Measurements from ENCODE around the gene THSD4. TPM values are rescaled to one million over a fixed set of nuclear protein-coding genes. Genes with fewer than 3 reads are reported as not detected.
A peak's percentile ranks its signal among the peaks of the same experiment; 100 is the strongest.

THSD4 gene
- 10 to 100 TPM; 27.2 to 96.3 (median 39.5) TPM for polyA plus RNA-seq (ENCODE audit: insufficient read length in 4 of 4)

DNA sequence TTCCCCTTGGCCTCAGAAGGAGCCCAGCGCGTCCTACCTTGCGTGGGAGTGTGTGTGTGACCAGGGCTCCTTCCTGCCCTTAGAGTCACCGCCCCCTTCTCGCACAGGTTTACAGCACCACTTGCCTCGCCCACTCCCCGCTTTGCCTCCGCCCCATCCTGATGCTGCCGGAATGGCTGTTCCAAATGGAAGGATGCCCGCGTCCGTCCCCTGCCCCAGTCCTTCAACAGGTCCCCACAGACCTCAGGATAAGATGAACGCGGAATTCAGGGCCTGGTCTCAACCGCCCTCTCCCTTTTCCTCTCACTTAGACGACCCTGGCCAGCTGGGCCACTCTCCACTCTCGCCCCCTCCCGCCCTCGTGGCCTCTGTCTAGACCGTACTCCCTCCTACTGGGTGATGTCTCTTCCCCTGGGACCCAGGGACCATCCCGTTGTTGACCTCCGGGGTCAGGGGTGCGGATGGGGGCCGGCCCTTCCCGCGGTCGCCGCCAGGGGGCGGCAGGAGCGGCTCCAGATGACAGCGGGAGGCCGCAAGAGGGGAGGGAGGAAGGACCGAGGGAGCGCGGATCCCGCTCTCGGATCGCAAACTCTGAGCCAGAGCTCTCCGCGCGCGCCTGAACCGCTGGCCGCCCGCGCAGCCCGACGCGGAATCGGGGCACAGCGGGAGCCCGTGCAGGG lies at the start of gene THSD4:
TSS of gene THSD4 (plus strand) at position 585 of the 680 bp plus-strand sequence.
- DNase-seq (ENCODE audit: low read depth in 4 of 4, low spot score in 3 of 4), result peak in 1 of 4 donors; percentile 51

DNA sequence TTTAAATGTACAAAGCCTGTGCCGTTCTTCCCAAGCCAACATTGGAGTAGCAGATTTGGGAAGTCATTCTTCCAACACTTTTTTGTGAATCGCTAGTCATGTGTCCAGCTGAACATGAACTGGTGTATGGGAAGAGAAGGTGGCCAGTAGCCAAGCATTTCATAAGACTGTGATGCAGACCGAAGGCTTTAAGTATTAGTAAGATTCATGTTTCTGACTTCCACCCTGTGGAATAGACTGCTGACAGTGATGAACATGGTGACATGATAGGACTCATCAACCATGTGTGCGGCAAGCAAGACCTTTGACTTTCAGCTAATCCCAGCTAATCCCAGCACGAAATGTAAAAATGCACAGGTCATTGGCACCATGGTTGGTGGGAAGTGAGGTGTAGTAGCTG lies 48.3 kb upstream of the THSD4 start:
- no peak for DNase-seq (ENCODE audit: low read depth in 4 of 4, low spot score in 3 of 4)

DNA sequence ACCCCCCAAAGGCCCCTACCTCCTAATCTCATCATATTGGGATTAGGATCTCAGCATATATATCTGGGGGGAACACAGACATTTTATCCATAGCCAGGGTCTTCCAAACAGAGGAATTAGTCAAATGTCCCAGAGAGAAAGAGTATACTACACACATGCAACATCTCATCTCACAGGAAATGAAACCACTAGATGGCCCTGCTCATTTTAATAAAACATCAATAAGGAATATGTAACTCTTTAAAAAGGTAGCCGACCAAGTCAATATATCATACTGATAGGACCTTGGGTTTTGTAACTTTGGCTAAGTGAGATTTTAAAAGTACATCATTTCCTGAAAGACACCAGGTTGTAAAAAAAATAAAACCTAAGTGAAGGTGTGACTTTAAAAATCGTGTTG lies 45.6 kb upstream of the THSD4 start:
- no peak for DNase-seq (ENCODE audit: low read depth in 4 of 4, low spot score in 3 of 4)

DNA sequence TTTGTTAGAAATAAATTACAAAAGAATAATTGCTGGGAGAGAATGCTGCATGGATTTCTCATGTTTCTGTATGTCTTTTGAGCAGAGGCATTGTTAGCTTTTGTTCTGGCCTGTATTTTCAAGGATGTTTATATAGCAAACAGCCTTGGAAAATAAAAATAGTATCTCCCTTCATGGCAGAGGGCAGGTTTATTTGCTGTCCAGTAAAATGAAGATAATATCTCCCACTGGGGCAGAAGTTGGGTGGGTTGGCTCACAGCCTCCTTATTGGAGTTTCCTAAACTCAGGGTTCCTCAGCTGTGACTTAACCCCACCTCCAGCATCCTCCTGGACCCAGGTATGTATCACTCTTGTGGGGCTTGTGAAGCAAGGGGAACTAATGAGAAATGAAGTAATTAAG lies 43.7 kb upstream of the THSD4 start:
- DNase-seq (ENCODE audit: low read depth in 4 of 4, low spot score in 3 of 4), result no peak

DNA sequence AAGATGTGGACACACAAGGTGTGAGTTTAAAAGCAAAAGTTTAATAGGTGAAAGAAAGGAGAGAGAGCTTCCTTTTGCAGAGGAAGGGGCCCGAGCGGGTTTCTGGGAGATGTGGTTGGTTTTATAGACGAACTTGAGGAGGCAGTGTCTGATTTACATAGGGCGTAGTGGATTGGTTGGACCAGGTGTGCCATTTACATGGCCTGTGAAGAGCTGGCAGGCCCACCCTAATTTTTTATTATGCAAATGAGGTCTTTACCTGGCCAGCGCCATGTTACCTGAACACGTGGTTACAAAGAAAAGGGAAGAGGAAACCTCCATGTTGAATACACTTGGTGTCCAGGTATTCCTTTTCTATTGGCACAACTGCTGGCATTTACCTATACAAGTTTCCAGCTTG lies 42.8 kb upstream of the THSD4 start:
- DNase-seq (ENCODE audit: low read depth in 4 of 4, low spot score in 3 of 4), result no peak

DNA sequence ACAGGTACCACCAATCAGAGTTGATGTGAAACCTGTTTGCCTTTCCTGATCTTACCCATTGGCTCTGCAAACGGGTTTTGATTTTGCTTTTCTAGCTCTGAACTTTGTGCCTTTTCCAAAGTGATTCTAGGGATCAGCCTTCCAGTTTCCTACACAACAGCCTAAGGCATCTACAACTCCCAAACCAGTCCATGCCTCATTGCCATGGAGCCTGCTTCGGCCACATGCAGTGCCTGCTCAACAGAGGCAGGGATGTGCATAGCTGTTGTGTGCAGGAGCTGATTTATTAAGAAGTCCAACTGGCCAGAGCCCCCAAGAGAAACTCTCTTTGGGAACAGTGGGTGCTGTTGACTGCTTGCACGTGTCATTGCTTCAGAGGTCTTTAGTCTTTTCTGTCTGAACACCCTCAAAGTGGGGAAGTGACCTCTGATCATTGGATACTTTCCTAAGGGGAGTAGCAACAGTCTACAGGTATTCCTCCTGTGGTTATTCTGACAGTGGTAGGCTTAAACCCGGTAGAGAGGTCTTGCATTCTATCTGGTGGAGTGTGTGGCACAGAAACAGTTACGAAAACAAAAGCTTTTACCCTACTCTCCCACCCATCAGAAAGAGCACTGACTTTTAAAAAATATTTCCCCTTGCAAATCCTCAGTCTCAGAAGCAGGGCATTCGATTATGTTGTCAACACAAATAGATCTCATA lies 36.6 kb upstream of the THSD4 start:
- no peak for DNase-seq (ENCODE audit: low read depth in 4 of 4, low spot score in 3 of 4)

DNA sequence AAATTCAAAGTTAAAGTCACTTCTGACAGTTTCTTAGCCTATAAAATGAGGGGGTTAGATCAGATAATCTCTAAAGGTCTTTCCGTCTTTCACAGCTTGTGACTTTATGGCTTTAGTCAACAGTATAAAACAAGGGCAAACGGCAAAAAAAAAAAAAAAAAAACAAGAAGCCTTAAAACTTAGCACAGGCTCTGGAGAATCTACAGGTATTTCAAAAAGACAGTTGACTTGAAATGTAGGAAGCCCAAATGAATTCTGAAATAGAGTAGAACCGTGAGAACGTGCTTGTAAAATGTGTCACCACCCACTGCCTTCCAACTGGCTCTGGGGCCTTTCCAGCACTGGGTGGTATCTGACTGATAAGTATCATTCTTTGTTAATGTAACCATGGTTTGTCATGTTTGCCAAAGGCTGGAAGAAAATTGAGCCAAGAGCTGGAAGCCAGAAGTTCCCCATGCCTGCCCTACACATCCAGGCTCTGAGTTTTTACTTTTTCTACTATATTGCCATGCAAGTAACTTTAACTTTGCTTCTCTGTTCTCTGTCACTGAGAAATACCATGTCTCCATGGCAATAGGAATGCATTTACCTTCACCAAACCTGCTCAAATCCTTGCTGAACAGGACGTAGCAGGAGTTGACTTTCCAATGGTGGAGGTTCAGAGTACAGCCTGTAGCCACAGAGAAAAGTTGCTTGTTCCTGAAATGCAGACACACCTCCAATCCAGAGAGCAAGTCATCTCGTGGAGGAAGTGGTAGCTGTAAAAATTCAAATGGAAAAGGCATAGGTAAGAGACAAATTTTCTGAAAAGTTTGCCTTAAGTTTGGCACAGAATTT lies 35.8 kb upstream of the THSD4 start:
- DNase-seq (ENCODE audit: low read depth in 4 of 4, low spot score in 3 of 4), result no peak

DNA sequence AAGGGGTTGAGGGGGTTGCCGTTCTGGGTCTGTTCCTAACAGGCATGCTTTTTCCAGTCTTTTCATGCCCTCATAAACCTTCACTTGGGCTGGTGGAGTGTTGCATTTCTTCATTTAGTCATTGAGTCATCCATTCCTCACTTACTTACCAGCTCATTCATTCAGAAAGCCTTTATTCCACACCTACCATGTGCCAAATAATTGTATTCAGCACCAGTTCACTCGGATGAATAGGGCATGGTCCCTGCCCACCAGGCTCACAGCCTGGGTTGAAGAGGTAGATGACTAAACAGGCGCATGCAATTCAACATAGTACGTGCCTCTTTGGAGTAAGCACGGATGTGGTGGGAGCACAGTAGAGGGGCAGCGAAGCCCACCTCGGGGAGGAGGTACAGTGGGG lies 35.1 kb upstream of the THSD4 start:
- no peak for DNase-seq (ENCODE audit: low read depth in 4 of 4, low spot score in 3 of 4)

DNA sequence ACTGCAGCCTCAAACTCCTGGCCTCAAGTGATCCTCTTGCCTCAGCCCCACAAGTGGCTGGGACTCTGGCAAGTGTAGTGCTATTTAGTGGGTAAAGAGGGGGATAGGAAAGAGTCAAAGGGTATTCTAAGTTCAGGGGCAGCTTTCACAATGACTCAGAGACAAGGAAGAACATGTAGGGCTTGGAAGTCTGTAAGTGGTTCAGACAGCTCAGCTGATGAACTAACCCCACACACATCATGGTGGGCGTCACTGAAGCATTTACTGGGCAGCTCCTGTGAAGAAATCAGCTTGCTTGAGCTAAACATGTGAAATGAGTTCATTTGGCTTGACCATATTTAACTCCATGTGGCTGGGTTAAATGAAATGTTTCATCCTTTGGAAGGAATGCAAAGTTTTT lies 34.6 kb upstream of the THSD4 start:
- DNase-seq (ENCODE audit: low read depth in 4 of 4, low spot score in 3 of 4), result no peak

DNA sequence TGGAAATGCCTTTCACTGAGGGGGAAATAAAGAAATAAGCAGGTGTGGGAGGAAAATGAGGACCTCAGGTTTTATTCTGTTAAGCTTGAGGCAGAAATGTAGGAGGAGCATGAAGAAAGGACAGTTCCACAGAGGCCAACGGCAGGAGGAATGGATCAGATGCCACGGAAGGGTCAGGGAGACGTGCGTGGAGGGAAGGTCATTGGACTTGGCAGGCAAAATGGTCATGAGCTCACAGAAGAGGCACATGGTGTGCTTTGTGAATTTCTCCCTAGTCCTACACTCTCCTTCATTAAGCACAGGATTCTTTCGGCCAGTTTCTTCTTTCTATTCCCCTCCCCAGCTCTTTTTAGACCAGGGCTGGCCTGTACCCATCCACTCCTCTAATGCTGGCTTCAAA lies 32.5 kb upstream of the THSD4 start:
- no peak for DNase-seq (ENCODE audit: low read depth in 4 of 4, low spot score in 3 of 4)

DNA sequence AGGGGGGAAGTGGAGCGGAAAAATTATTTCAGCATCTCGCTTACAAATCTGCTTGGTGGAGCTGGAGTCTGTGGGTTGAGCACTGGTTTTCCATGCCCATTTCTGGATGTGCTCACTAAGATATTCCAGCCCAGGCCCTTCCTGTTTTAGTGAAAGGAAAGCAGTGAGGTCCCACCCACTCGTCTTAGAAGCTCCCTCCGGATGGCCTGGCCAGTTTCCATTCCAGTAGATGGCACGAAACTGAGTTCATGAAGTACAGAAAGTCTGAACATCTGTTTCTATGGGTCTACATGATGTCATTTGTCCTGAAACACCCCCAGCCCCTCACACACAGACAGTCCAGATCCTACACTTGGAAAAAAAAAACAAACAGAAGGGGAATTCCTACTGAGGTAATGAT lies 31.9 kb upstream of the THSD4 start:
- no peak for DNase-seq (ENCODE audit: low read depth in 4 of 4, low spot score in 3 of 4)

DNA sequence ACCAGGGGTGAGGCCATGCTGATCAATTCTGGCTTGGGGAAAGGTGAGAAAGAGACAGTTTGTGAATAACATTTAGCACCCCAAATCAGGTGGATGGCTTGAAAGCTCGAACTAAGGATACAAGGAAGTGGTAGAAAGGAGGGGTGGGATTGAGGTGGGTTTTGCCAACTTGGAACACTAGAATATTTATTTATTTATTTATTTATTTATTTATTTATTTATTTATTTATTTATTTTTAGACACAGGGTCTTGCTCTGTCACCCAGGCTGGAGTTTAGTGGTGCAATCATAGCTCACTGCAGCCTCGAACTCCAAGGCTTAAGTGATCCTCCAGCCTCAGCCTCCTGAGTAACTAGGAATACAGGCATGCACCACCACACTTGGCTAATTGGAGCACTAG lies 31.0 kb upstream of the THSD4 start:
- DNase-seq (ENCODE audit: low read depth in 4 of 4, low spot score in 3 of 4), result no peak

DNA sequence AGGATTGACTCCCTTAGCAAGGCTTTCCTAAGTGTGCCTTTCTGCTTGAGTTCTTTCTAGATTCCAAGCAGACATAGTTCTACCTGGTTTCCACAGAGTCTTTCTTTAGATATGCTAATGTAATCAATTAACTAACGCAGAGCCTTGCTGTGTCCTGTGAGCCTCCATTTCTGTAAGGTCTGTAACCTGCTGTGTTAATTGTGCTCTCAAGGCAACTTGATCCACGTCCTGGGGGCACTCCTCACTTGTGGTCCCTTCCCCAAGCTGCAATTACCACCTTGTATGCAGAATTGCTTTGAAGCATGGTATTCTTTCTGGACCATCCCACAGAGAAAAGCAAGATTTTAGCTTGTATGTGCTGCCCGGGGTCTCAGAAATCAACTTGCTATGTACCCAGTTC lies 29.5 kb upstream of the THSD4 start:
- no peak for DNase-seq (ENCODE audit: low read depth in 4 of 4, low spot score in 3 of 4)

DNA sequence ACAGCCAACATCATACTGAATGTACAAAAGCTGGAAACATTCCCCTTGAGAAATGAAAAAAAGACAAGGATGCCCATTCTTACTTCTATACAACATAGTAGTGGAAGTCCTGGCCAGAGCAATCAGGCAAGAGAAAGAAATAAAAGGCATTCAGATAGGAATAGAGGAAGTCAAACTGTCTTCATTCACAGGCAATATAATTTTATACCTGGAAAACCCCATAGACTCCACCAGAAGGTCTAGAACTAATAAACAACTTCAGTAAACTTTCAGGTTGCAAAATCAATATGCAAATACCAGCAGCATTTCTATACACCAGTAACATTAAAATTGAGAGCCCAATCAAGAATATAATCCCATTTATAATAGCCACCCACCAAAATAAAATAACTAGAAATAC lies 27.1 kb upstream of the THSD4 start:
- DNase-seq (ENCODE audit: low read depth in 4 of 4, low spot score in 3 of 4), result no peak

DNA sequence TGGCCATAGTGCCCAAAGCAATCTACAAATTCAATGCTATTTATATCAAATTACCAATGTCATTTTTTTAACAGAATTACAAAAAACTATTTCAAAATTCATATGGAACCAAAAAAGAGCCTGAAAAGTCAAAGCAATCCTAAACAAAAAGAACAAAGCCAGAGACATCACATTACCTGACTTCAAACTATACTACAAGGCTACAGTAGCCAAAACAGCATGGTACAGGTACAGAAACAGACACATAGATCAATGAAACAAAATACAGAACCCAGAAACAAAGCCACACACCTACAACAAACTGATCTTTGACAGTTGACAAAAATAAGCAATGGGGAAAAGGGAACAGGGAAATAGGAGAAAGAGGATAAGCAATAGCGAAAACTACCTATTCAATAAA lies 26.6 kb upstream of the THSD4 start:
- DNase-seq (ENCODE audit: low read depth in 4 of 4, low spot score in 3 of 4), result no peak

DNA sequence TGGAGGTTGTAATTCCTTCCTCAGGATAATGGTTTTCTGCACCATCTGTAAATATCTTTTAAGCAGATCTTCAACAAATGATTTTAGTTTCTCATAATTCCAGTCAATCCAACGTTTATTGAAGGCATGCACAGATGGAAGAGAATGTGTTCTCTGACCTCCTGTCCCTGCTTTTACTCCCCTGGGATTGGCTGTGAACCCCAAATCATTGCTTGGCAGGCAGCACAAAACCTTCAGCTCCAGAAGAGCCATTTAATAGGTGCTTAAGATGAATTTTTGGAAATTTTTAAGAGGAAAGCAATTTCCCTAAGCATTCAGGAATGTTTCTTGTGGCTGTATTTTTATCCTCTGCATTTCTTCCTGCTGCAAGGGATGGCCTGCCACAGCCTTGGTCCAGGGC lies 25.5 kb upstream of the THSD4 start:
- no peak for DNase-seq (ENCODE audit: low read depth in 4 of 4, low spot score in 3 of 4)

DNA sequence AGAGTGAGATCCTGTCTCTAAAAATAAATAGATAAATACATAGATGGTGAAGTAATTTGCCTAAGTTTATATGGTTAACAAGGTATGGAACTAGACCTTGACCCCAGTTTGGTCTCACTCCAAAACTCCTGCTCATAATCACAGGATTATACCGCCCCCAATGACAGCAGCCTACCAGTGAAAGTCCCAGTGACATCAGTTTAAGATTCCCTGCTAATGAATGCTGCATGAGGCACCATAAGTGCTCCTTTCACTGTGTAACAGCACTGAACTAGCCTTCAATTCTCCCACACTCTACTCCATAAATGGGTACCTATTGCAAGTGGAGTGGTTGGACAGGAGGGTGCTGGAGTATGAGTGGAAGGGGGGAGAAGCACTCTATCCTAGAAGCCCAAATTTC lies 23.7 kb upstream of the THSD4 start:
- no peak for DNase-seq (ENCODE audit: low read depth in 4 of 4, low spot score in 3 of 4)

DNA sequence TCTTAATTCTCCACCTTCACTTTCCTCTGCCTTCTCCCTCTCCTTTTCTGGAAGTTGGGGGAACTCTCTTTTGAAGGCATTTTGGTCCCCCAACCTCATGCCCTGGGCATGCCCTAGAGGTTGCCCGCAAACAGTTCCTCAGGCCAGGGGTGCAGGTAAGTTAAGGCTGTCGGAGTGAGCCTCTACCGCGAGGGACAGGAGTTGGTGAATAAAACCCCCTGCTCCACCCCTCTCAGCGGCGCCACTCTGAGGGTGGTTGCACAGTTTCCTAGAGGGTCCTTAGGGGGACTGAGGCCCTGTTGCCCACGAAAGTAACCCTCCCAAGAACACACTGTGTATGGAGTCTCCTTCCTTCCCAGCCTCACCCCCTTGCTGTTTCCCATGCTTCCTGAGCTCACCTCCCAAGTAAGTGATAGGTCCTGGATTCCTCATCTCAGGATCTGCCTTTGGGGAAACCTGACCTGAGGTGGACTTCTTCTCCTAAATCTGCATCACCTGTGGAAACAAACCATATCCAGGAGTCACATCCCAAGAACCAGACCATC lies 23.1 kb upstream of the THSD4 start:
- no peak for DNase-seq (ENCODE audit: low read depth in 4 of 4, low spot score in 3 of 4)

DNA sequence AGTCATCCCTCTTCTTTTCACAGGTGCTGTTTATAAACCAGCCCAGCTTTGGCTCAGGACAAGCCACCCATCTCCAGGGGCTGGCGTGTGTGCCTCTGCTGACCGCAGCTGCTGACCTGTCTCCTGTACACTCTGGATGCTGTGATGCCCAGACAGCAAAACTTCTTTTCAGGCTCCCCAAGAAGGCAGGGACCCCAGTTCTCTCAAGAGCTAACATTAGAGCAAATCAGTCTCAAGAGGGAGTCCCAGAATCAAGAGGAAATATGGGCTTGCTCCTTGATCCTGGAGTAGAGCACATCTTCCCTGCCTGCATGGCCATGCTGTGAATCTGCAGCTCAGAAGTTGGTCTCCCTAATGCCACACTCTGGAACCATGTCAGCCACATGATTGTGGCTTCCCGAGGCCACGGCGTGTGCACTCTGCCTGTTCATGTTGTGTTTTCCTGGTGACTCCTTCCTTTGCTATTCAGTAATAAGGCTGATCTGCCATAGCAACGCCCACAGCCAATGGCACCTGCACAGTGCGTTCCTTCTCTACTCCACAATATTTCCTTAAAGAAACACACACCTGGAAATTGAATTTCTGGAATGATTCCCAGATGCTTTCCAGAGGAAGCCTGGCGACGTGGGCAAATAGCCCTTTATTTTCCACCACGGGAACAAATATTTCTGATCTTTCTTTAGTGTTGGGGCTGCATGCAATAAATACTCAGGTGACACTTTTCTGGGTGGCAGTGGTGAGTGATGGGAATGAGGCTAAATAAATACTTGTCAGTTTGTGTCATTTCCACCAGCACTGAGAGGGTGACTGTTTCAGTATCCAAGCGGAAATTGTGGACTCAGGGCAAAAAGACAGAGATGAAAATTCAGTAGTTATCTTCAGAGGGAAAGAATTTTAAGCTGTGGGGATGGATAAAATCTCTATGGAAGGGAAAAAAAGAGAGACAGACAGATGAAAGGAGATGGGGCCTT lies 21.9 kb upstream of the THSD4 start:
- DNase-seq (ENCODE audit: low read depth in 4 of 4, low spot score in 3 of 4), result no peak

DNA sequence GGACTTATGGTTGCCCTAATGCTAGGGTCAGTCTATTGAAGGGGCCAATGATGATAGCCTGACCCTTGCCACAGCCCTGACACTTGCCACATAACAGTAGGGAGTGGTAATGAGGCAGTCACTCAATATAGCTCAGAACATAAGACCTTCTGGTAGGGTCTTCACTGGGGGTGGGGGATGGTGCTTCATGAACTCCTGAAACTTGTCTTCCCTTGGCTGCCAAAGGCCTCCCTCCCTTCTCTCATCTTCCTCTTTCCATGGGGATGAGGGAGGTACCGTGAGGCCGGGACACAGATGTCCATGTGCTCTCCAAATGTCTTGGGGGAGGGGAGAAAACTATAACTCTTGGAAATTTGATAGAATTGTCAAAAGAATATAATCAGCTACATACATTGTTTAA lies 21.1 kb upstream of the THSD4 start:
- no peak for DNase-seq (ENCODE audit: low read depth in 4 of 4, low spot score in 3 of 4)
